Spinal cord (tissue), 10 donors: ENCODE data around the gene INO80D. TPM values are rescaled to one million over a fixed set of nuclear protein-coding genes. Genes with fewer than 3 reads are reported as not detected.

Experiments used
- DNase-seq, 6 donors: peaks; one replicate each; pipeline versions ENCODE4 v3.0.0 to v3.0.0-alpha.2; 2013 to 2015; ENCODE audit warnings: low spot score in 6 of 6, low read depth in 4 of 6
- H3K27ac ChIP-seq: one replicate; pipeline ENCODE4 v1.5.1; 2013; ENCODE audit warnings: low read depth, low read length, control low read depth
- H3K27me3 ChIP-seq: one replicate; pipeline ENCODE4 v1.6.1; 2013; ENCODE audit warnings: low read length; ENCODE audit not compliant: control insufficient read depth, insufficient read depth
- H3K36me3 ChIP-seq: one replicate; pipeline ENCODE4 v1.6.1; 2013; ENCODE audit warnings: low read length; ENCODE audit not compliant: control insufficient read depth, insufficient read depth
- H3K4me1 ChIP-seq: one replicate; pipeline ENCODE4 v1.6.1; 2013; ENCODE audit warnings: low read length; ENCODE audit not compliant: control insufficient read depth, insufficient read depth
- H3K4me3 ChIP-seq: one replicate; pipeline ENCODE4 v1.5.1; 2013; ENCODE audit warnings: low read depth, low read length, control low read depth
- H3K9me3 ChIP-seq: one replicate; pipeline ENCODE4 v1.6.1; 2013; ENCODE audit warnings: low read length; ENCODE audit not compliant: control insufficient read depth, insufficient read depth
- WGBS: methylation state at CpG from one replicate; pipeline ENCODE4 v1.1.5; 2013; ENCODE audit warnings: missing lambda C conversion rate; ENCODE audit not compliant: insufficient coverage; 5-methylcytosine and 5-hydroxymethylcytosine counted together
- polyA plus RNA-seq, 2 donors: library from polyadenylated mRNA; unstranded; fragments of 120-200 nt; gene quantifications; one replicate each; pipeline ENCODE4 v1.2.1, GENCODE V29; 2013; ENCODE audit not compliant: insufficient read length in 2 of 2
- total RNA-seq, 2 donors: library from RNA; depleted of rRNA in 1 of 2; stranded (reverse); fragments of 120-200 nt in 1 of 2; fragments of >200 nt in 1 of 2; gene quantifications; one replicate each; pipeline versions ENCODE4 v1.2.3 to v1.2.4, GENCODE V29; 2013 to 2014
- donor health status: healthy.

INO80D gene
- total and polyA plus RNA-seq, 4 donors, result 6.6 to 24.3 (median 10.2) TPM

DNA sequence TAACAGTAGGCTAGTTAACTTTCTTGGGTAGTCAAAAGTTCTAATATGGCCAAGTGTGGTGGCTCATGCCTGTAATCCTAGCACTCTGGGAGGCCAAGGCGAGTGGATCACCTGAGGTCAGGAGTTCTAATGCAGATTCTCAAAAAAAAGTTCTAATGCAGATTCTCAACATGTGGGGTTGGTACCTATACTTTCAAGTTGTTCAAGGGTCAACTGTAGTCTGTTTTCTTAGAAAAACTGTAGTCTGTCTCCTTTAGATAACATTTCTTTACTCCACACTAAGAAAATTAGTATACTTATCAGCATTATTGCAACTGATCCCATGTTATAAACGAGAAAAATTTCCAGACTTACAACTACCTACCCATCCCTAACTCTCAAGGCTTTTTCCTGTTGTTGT lies 16.6 kb downstream of the INO80D start:
- no peaks in the 10 kb centered on the region for H3K27me3 ChIP-seq
- peaks cover 3% of the 10 kb centered on the region for H3K36me3 ChIP-seq
- no peaks in the 10 kb centered on the region for H3K4me1 ChIP-seq
- H3K9me3 ChIP-seq, result no peaks in the 10 kb centered on the region
- no peak overlapping the region for H3K4me3 ChIP-seq
- DNase-seq, result no peak
- WGBS, result no CpG with 5 or more reads among the region's 2 CpGs
- H3K27ac ChIP-seq, result no peak overlapping the region

DNA sequence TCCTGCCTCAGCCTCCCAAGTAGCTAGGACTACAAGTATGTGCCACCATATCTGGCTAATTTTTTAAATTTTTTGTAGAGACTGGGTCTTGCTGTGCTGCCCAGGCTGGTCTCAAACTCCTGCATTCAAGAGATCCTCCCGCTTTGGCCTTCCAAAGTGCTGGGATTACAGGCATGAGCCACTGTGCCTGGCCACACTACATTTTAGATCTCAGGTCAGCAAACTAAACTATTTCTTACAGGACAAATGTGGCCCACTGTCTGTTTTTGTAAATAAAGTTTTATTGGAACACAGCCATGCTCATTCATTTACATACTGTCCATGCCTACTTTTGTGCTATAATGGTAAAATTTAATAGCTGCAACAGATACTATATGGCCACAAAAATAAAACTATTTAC lies 17.8 kb downstream of the INO80D start:
- Histone ChIP-seq H3K4me1 (no peaks in the 10 kb centered on the region), H3K36me3 (no peaks in the 10 kb centered on the region), H3K27me3 (no peaks in the 10 kb centered on the region), H3K4me3 (no peak overlapping the region), H3K27ac (no peak overlapping the region), H3K9me3 (no peaks in the 10 kb centered on the region)
- 100% methylated on average over 1 of the region's 1 CpG for WGBS
- no peak for DNase-seq

- no CpG with 5 or more reads among the region's 2 CpGs for WGBS
- Histone ChIP-seq H3K4me1 (no peaks in the 10 kb centered on the region), H3K9me3 (no peaks in the 10 kb centered on the region), H3K27me3 (no peaks in the 10 kb centered on the region), H3K27ac (no peak overlapping the region), H3K36me3 (no peaks in the 10 kb centered on the region), H3K4me3 (no peak overlapping the region)
- DNase-seq, result no peak
Measured at GRCh38 chr2:206064077-206064476, 21.9 kb downstream of the INO80D start.

- no peaks in the 10 kb centered on the region for H3K36me3 ChIP-seq
- H3K4me1 ChIP-seq, result no peaks in the 10 kb centered on the region
- no peak overlapping the region for H3K4me3 ChIP-seq
- no CpG with 5 or more reads among the region's 1 CpG for WGBS
- no peaks in the 10 kb centered on the region for H3K9me3 ChIP-seq
- DNase-seq, result no peak
- H3K27me3 ChIP-seq, result no peaks in the 10 kb centered on the region
- no peak overlapping the region for H3K27ac ChIP-seq
Measured at GRCh38 chr2:206063635-206064034, 22.3 kb downstream of the INO80D start.

DNA sequence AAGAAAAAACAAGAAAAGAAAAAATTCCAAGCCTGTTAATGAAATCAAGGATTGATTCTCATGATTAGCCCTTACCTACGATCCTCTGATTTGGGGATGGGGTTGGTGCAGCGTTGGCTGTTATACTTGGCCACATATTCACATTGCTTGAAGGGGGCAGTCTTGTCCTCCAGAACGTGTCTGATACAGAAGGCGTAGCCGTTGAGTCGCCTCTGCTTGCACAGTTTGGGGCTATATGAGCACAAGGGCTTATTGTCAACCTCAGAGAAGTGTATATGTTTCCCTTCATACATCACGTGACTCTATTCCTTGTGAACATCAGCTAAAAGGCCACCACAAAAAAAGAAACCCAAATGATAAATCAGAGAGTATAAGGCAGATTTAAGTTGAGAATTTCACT lies 23.2 kb downstream of the INO80D start:
- Histone ChIP-seq H3K4me3 (no peak overlapping the region), H3K4me1 (no peaks in the 10 kb centered on the region), H3K27ac (no peak overlapping the region), H3K27me3 (no peaks in the 10 kb centered on the region), H3K36me3 (no peaks in the 10 kb centered on the region), H3K9me3 (no peaks in the 10 kb centered on the region)
- WGBS, result 88% methylated on average over 3 of the region's 7 CpGs
- peak in 1 of 6 donors; percentile 7 for DNase-seq

DNA sequence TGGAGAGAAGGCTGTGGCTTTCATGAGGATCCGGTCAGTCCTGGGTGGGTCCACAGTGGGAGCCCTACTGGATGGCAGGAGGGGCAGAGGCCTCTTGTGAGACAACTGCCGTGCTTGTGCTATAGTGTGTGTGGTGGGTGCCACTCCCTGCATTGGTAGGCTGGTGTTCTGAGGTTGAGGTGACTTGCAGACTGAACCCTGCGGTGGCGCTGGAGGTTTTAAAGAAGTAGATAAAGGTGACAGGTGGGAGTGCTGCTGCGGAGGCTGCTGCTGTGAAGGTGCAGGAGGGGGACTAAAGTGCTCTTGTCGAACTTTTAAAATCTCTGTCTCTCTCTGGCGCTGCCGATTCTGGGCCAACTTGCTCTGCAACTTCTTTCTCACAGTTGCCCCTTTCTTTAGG lies 29.7 kb downstream of the INO80D start:
- no peaks in the 10 kb centered on the region for H3K4me1 ChIP-seq
- no peak overlapping the region for H3K4me3 ChIP-seq
- no peaks in the 10 kb centered on the region for H3K9me3 ChIP-seq
- WGBS, result 94% methylated on average over 8 of the region's 8 CpGs
- peaks cover 12% of the 10 kb centered on the region for H3K36me3 ChIP-seq
- no peaks in the 10 kb centered on the region for H3K27me3 ChIP-seq
- H3K27ac ChIP-seq, result no peak overlapping the region
- DNase-seq, result no peak

GRCh38 chr2:206054952-206055351 lies 31.0 kb downstream of the INO80D start:
- Histone ChIP-seq H3K9me3 (no peaks in the 10 kb centered on the region), H3K27me3 (no peaks in the 10 kb centered on the region), H3K27ac (no peak overlapping the region), H3K4me3 (no peak overlapping the region), H3K36me3 (peaks cover 12% of the 10 kb centered on the region), H3K4me1 (no peaks in the 10 kb centered on the region)
- no CpG with 5 or more reads among the region's 3 CpGs for WGBS
- DNase-seq, result no peak

GRCh38 chr2:206051912-206052311 lies 34.1 kb downstream of the INO80D start:
- no peaks in the 10 kb centered on the region for H3K9me3 ChIP-seq
- H3K27me3 ChIP-seq, result no peaks in the 10 kb centered on the region
- H3K4me1 ChIP-seq, result no peaks in the 10 kb centered on the region
- H3K4me3 ChIP-seq, result no peak overlapping the region
- H3K36me3 ChIP-seq, result peaks cover 12% of the 10 kb centered on the region
- no peak for DNase-seq
- no peak overlapping the region for H3K27ac ChIP-seq
- whole genome bisulfite sequencing, result 83% methylated on average over 4 of the region's 6 CpGs

GRCh38 chr2:206049392-206049791 lies 36.6 kb downstream of the INO80D start:
- Histone ChIP-seq H3K27ac (no peak overlapping the region), H3K9me3 (no peaks in the 10 kb centered on the region), H3K4me1 (no peaks in the 10 kb centered on the region), H3K4me3 (no peak overlapping the region), H3K36me3 (peaks cover 6% of the 10 kb centered on the region), H3K27me3 (no peaks in the 10 kb centered on the region)
- WGBS, result no CpG with 5 or more reads among the region's 1 CpG
- no peak for DNase-seq

GRCh38 chr2:206045251-206045650 lies 40.7 kb downstream of the INO80D start:
- Histone ChIP-seq H3K36me3 (peaks cover 11% of the 10 kb centered on the region), H3K4me1 (no peaks in the 10 kb centered on the region), H3K4me3 (no peak overlapping the region), H3K27ac (no peak overlapping the region), H3K27me3 (no peaks in the 10 kb centered on the region), H3K9me3 (no peaks in the 10 kb centered on the region)
- WGBS, result no CpG with 5 or more reads among the region's 1 CpG
- DNase-seq, result no peak
